D721Med (cell line): Measurements from ENCODE around the gene NAPA.

ENCODE experiments used
- DNase-seq: peaks from one replicate; pipeline ENCODE4 v3.0.0; 2011; ENCODE audit warnings: low spot score; ENCODE audit not compliant: insufficient read length
- FAIRE-seq: peaks from 2 replicates; lab custom pipeline; 2011; peaks lifted over from hg19 to GRCh38; lab: Jason Lieb, UNC
- TF ChIP-seq, protein P1 (sequence below): IDR thresholded peaks from 2 replicates; pipeline ENCODE4 v1.5.1; 2012; ENCODE audit warnings: mild to moderate bottlenecking, control low read depth; ENCODE audit not compliant: insufficient read depth; ENCODE audit errors: missing control alignments

The NAPA gene

DNA sequence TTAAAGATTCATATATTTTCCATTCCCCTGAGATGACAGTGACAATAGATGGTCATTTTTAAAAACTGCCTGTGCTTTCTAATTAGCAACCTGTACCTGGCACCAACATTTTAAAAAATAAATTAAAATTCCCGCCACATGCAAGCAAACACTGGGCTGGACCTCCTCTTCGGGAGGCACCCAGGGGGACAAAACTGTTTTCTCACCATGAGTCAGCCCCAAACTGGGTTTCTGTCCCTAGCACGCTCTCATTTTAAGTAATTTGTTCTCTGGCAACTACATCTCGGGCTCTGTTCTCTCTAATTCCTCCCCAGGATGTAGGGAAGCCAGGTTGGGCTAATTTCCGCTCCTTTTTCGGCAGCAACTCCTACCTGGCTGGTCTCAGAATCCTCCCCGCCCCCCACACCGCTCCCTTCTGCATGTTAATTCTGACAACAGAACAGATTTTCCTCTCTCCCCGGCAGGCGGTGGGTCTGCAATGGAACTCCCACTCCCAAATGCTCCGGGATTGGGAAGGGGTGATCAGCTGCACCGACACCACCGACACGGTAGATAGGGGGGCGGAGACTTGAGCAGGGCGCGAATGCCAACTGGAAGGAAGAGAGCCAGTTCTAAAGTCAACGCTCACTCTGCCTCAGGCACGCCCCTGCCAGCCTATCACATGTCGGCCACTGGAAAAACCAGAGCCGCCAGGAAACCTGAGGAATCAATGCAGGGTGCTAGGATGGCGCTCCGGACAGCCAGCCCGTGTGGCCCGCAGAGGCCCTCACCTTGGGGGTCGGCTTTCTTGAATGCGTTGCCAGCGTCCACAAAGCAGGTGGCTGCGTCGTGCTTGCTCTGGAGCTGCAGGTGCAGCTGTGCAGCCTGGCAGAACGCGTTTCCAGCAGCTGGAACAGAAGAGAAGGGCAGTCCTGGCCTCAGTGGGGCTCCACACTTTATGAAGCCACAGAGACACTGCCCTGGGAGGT, 14.7 kb downstream of the NAPA start:
- no peak for DNase-seq
- TF ChIP-seq, protein P1, sequence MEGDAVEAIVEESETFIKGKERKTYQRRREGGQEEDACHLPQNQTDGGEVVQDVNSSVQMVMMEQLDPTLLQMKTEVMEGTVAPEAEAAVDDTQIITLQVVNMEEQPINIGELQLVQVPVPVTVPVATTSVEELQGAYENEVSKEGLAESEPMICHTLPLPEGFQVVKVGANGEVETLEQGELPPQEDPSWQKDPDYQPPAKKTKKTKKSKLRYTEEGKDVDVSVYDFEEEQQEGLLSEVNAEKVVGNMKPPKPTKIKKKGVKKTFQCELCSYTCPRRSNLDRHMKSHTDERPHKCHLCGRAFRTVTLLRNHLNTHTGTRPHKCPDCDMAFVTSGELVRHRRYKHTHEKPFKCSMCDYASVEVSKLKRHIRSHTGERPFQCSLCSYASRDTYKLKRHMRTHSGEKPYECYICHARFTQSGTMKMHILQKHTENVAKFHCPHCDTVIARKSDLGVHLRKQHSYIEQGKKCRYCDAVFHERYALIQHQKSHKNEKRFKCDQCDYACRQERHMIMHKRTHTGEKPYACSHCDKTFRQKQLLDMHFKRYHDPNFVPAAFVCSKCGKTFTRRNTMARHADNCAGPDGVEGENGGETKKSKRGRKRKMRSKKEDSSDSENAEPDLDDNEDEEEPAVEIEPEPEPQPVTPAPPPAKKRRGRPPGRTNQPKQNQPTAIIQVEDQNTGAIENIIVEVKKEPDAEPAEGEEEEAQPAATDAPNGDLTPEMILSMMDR, result no peak
- no peak for FAIRE-seq

DNA sequence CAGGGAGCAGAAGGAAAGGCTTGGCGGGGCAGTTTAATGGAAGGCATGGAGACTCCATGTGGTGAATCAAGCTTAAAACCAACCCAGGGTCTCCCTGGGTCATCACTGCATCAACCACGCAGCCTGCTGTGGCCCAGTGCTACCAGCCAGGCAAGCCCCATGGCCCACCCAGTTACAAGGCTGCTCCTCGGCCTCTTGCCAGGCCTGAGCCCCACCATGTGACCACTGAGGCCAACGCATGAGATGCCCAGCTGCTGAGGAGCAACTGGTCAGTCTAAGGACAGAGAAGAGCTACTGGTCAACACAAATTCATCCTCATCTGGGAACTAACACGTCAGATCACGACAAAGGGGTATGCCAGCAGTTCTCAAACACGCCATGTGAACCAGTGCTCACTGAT, 15.5 kb downstream of the NAPA start:
- FAIRE-seq, result no peak
- TF ChIP-seq, protein P1, result no peak

DNA sequence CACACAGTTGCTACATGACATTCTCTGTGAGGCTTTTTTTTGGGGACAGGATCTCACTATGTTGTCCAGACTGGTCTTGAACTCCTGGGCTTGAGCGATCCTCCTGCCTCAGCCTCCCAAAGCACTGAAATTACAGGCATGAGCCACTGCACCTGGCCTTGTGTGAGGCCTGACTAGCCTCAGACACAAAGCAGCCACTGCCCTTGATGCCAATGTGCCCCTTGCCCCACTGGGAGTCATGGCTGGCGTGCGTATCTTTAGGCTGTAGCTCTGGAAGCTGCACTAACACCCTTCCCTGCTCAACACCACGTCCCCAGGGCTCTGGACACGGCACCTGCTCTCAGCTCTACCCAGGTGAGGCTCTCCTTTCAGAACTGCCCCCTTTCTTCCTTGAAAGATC, 16.3 kb downstream of the NAPA start:
- TF ChIP-seq, protein P1, result no peak
- FAIRE-seq (no peak), DNase-seq (no peak)

More for the DNA sequence above, 15.5 kb downstream of the NAPA start:
- DNase-seq, result no peak

DNA sequence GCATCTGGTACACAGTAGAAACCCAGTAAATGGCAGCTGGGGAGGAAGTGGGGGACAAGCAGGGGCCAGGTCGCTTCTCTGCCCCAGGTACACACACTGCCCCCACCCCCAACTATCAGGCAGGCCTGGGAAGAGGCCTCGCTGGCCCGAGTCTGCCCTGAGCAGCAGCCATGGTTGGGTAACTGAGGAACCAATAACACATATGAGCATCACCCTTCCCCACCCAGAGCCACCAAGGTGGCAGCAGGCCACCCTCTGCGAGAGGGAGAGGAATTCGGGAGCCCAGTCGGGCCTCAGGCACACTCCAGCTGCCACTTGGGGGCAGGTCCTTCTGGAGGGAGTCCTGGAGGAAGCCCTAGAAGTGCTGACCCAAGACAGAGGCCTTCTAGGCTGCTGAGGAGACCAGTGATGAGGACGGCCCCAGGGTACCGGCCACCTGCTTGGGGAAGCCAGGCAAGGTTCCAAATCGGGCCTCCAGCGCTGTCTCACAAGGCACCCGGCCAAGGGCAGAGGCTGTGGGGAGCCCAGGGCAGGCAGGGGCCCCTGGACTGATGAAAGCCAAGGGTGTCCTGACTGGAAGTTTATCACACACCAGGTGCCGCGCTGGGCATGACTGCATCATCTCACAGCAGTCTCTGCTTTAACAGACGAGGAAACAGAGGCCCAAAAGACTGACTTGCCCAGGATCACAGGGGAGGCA, 16.9 kb downstream of the NAPA start:
- DNase-seq, result no peak
- TF ChIP-seq, protein P1, result no peak
- no peak for FAIRE-seq

DNA sequence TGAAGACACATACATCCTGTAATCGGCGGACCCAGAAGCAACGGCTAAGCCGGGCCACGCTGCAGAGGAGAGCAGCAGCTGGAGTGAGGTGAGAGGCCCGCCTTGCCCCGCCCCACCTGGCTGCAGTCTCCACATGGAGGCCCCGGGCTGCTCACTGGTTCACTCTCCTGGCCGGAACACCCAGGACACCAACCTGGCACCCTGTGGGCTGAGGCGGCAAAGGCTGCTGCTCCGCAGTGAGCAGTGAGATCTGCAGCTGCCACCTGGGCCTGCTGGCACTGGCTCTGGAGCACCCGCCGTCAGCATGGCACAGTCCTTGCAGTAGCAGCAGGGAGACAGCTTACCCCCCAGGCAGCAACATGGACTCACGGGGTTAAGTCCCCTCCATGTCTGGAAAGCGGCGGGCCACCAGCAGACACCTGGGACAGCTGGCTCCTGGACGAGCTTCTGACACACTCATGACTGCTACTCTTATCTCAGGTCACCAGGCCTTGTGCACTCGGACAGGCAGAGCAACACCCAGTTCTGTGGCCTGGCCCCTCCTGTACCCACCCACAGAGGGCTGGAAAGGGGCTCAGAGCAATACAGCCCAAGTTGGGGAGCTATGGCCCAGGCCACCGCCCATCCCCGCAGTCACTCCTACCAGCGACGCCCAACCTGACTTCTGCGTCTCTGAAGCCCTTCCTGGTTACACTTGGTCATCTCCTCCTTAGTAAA, 17.7 kb downstream of the NAPA start:
- FAIRE-seq (no peak), DNase-seq (no peak)
- TF ChIP-seq, protein P1, result no peak

DNA sequence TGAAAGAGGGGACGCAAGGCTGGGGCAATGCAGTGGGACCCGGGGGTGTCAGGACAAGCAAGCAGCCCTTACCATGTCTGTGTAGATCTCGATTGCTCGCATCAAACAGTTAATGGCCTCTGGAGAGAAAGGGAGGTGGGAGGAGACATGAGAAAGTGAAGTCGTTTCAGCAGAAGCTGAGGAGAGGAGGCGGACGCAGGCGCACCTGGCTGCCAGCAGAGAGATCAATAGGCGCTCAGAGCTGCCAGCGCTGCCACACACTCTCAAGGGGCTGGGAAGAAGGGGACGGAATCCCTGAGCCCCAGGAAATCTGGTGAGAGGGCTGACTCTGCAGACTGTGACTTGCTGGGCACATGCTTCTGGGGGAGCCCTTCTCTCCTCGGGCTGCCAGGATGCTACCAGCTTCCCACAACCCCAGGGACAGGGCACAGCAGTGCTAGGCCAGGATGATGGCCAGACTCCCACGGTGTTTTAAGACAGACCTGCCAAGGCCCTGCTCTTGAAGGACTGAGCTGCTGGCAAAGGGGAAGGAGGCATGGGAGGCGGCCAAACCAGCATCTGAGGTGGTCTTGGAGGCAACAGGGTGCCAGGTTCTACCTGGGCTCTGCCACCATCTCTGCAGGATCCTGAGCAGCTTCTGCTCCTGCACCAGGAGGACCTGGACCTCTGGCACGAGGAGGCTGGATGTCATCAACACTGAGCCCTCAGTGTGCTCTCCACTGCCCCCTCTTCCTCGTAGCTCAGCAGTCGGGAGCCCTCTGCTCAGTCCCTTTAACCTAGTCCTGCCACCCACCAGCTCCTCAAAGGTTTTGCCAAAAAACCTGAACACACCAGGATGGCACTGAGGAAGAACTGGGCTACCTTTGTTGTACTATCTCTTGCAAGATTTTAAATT, 19.1 kb downstream of the NAPA start:
- DNase-seq (no peak), FAIRE-seq (no peak)
- TF ChIP-seq, protein P1, result no peak
